Fibroblast of gingiva (primary cell): Measurements from ENCODE around the gene GYPC.

Source experiments
- DNase-seq: peaks from one replicate; pipeline ENCODE4 v3.0.0-alpha.2; 2011; ENCODE audit warnings: low read depth

GYPC gene

GRCh38 chr2:126650994-126651393 lies 5.0 kb upstream of the GYPC start:
- DNase-seq = no peak

GRCh38 chr2:126652323-126652891 lies 3.6 kb upstream of the GYPC start:
- no peak for DNase-seq

GRCh38 chr2:126653109-126653508 lies 2.8 kb upstream of the GYPC start:
- no peak for DNase-seq

- no peak for DNase-seq
Observed at GRCh38 chr2:126653761-126654160, 2.2 kb upstream of the GYPC start.

- no peak for DNase-seq
Observed at GRCh38 chr2:126655051-126655450, 907 bp upstream of the GYPC start.

GRCh38 chr2:126656431-126657147 lies 631 bp downstream of the GYPC start:
- DNase-seq = peak; percentile 38

- DNase-seq = peak; percentile 92
Observed at GRCh38 chr2:126657148-126657635, 1.2 kb downstream of the GYPC start.

GRCh38 chr2:126657636-126658318 lies 1.8 kb downstream of the GYPC start:
- DNase-seq = peak; percentile 100

GRCh38 chr2:126658319-126658904 lies 2.5 kb downstream of the GYPC start:
- no peak for DNase-seq

- DNase-seq = peak; percentile 80
Observed at GRCh38 chr2:126658905-126659561, 3.1 kb downstream of the GYPC start.

- no peak for DNase-seq
Observed at GRCh38 chr2:126659562-126660467, 3.9 kb downstream of the GYPC start.

- DNase-seq = no peak
Observed at GRCh38 chr2:126660971-126661370, 5.0 kb downstream of the GYPC start.

- DNase-seq = no peak
Observed at GRCh38 chr2:126661702-126662500, 5.9 kb downstream of the GYPC start.

GRCh38 chr2:126662621-126663020 lies 6.7 kb downstream of the GYPC start:
- DNase-seq = no peak

GRCh38 chr2:126663184-126663963 lies 7.4 kb downstream of the GYPC start:
- no peak for DNase-seq

GRCh38 chr2:126664234-126664633 lies 8.3 kb downstream of the GYPC start:
- DNase-seq = no peak

GRCh38 chr2:126664639-126665038 lies 8.7 kb downstream of the GYPC start:
- no peak for DNase-seq

- DNase-seq = no peak
Observed at GRCh38 chr2:126665483-126665882, 9.5 kb downstream of the GYPC start.

GRCh38 chr2:126668254-126668653 lies 12.3 kb downstream of the GYPC start:
- DNase-seq = no peak

- DNase-seq = no peak
Observed at GRCh38 chr2:126669772-126670171, 13.8 kb downstream of the GYPC start.
